MM.1S (cell line): ENCODE results near the gene PTGDR2.

Experiments
- DNase-seq: peaks from one replicate; pipeline ENCODE4 v3.0.0-alpha.2; 2015
- H2AFZ ChIP-seq: fragments of 300-600 bp; sonication (generic); 2 replicates; pipeline ENCODE4 v1.6.0; 2016; ENCODE audit warnings: antibody characterized with exemption, low read length
- H3F3A ChIP-seq: fragments of 300-600 bp; sonication (generic); 2 replicates; pipeline ENCODE4 v1.6.1; 2016; ENCODE audit warnings: mild to moderate bottlenecking, antibody characterized with exemption, low read length, moderate library complexity, mixed read lengths; ENCODE audit not compliant: insufficient read depth
- H3K27ac ChIP-seq: fragments of 300-600 bp; sonication (generic); 2 replicates; pipeline ENCODE4 v1.5.1; 2016; ENCODE audit warnings: mild to moderate bottlenecking, low read length
- H3K27me3 ChIP-seq: fragments of 300-600 bp; sonication (generic); replicated peaks from 2 replicates; pipeline ENCODE4 v1.6.0; 2016; ENCODE audit warnings: low read length; ENCODE audit not compliant: insufficient read depth
- H3K36me3 ChIP-seq: fragments of 300-600 bp; sonication (generic); replicated peaks from 2 replicates; pipeline ENCODE4 v1.6.1; 2016; ENCODE audit warnings: mild to moderate bottlenecking, low read length, mixed read lengths; ENCODE audit not compliant: insufficient read depth
- H3K4me1 ChIP-seq: fragments of 300-600 bp; sonication (generic); 2 replicates; pipeline ENCODE4 v1.6.1; 2016; ENCODE audit warnings: low read length, mixed read lengths
- H3K4me2 ChIP-seq: fragments of 300-600 bp; sonication (generic); 2 replicates; pipeline ENCODE4 v1.6.0; 2016; ENCODE audit warnings: low read depth, low read length
- H3K4me3 ChIP-seq: fragments of 300-600 bp; sonication (generic); 2 replicates; pipeline ENCODE4 v1.5.1; 2016; ENCODE audit warnings: low read length, mixed read lengths
- H3K79me2 ChIP-seq: fragments of 300-600 bp; sonication (generic); 2 replicates; pipeline ENCODE4 v1.6.1; 2016; ENCODE audit warnings: mixed run types, low read length, mixed read lengths
- H3K9ac ChIP-seq: fragments of 300-600 bp; sonication (generic); 2 replicates; pipeline ENCODE4 v1.6.1; 2016; ENCODE audit warnings: low read length, mixed read lengths
- H3K9me2 ChIP-seq: fragments of 300-600 bp; sonication (generic); replicated peaks from 2 replicates; pipeline ENCODE4 v1.6.1; 2016; ENCODE audit warnings: mild to moderate bottlenecking, low read length, mixed read lengths; ENCODE audit not compliant: insufficient read depth
- H3K9me3 ChIP-seq: fragments of 300-600 bp; sonication (generic); replicated peaks from 2 replicates; pipeline ENCODE4 v1.6.1; 2016; ENCODE audit warnings: mild to moderate bottlenecking, low read length, mixed read lengths; ENCODE audit not compliant: insufficient read depth
- H4K20me1 ChIP-seq: fragments of 300-600 bp; sonication (generic); 2 replicates; pipeline ENCODE4 v1.6.1; 2016; ENCODE audit warnings: mild to moderate bottlenecking, low read length, moderate library complexity, mixed read lengths; ENCODE audit not compliant: insufficient read depth
- EZH2 ChIP-seq: fragments of 300-600 bp; sonication (generic); optimal IDR thresholded peaks from 2 replicates; pipeline ENCODE3; 2017; ENCODE audit warnings: low read depth, mild to moderate bottlenecking, antibody characterized with exemption, low read length, mixed read lengths
- EZH2phosphoT487 ChIP-seq: fragments of 300-600 bp; sonication (generic); IDR thresholded peaks from 2 replicates; pipeline ENCODE4 v1.6.1; 2018; ENCODE audit warnings: antibody characterized with exemption, low read length
- TF ChIP-seq, protein P1 (sequence below): fragments of 300-600 bp; sonication (generic); IDR thresholded peaks from 2 replicates; pipeline ENCODE4 v1.5.1; 2016; ENCODE audit warnings: antibody characterized with exemption, low read length, mixed read lengths

The PTGDR2 gene

DNA sequence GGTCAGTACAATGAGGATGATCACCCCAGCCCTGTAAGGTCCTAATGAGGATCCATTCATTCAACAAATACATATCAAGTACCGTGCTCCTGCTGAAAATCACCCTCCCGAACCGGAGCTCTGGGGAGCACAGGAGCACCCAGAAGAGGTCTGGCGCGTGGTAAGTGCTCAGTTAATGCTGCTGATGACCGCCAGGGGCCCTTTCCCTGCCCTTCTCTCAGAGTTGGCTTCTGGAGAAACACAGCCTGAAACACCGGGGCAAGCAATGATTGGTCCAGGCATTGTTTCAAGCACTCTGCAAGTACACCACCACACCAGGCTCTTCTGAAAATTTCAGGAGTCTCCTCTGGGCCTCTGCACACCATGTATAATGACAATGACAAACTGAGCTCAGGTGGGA lies 17.6 kb downstream of the PTGDR2 start:
- no peak overlapping the region for H3K4me3 ChIP-seq
- no peak overlapping the region; the same call in 1 of the 2 replicates for H2AFZ ChIP-seq
- H3F3A ChIP-seq: peaks cover 49% of the 10 kb centered on the region
- H4K20me1 ChIP-seq: no peaks in the 10 kb centered on the region
- TF ChIP-seq EZH2phosphoT487: no peak
- TF ChIP-seq EZH2: no peak
- TF ChIP-seq, protein P1, sequence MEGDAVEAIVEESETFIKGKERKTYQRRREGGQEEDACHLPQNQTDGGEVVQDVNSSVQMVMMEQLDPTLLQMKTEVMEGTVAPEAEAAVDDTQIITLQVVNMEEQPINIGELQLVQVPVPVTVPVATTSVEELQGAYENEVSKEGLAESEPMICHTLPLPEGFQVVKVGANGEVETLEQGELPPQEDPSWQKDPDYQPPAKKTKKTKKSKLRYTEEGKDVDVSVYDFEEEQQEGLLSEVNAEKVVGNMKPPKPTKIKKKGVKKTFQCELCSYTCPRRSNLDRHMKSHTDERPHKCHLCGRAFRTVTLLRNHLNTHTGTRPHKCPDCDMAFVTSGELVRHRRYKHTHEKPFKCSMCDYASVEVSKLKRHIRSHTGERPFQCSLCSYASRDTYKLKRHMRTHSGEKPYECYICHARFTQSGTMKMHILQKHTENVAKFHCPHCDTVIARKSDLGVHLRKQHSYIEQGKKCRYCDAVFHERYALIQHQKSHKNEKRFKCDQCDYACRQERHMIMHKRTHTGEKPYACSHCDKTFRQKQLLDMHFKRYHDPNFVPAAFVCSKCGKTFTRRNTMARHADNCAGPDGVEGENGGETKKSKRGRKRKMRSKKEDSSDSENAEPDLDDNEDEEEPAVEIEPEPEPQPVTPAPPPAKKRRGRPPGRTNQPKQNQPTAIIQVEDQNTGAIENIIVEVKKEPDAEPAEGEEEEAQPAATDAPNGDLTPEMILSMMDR: peak; percentile 57
- no peaks in the 10 kb centered on the region for H3K9me3 ChIP-seq
- H3K27me3 ChIP-seq: no peaks in the 10 kb centered on the region
- H3K36me3 ChIP-seq: no peaks in the 10 kb centered on the region
- H3K79me2 ChIP-seq: peaks cover 16% of the 10 kb centered on the region
- H3K9me2 ChIP-seq: no peaks in the 10 kb centered on the region
- H3K9ac ChIP-seq: peak overlapping the region; percentile 67
- H3K27ac ChIP-seq: peak overlapping the region; percentile 94
- DNase-seq: peak; percentile 84
- H3K4me1 ChIP-seq: peaks cover 68% of the 10 kb centered on the region
- H3K4me2 ChIP-seq: peak overlapping the region; percentile 50

DNA sequence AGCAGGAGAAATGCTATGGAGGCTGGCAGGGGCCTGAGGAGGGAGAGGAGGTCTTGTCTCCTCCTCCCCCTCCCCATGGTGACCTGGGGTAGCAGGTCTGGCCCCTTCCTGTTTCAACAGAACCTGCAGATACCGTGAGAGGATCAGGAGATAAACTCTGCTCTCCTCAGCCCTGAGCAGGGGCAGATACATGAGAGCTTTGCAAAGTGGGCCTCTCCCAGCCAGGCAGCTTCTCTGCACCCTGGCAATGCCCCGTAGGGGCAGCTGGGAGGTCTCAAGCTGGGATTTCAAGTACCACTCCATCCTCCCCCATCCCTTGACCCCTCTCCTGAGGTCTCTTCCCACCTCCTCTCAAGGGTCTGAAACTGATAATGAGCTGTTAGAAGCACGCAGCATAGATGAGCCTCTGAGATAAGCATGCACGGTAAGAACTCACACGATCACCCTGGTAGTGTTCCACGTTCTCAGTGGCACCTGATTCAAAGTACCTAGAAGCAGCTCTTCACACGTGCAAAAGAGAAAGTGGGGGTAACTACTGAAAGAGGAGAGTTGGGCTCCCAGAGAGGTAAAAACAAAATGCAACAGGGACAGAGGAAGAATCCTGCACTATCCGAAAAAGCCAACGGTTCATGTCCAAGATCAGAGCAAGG lies 18.8 kb downstream of the PTGDR2 start:
- TF ChIP-seq EZH2phosphoT487: no peak
- no peak for TF ChIP-seq EZH2
- TF ChIP-seq, protein P1: no peak
- Histone ChIP-seq H3K4me1 (peaks cover 76% of the 10 kb centered on the region), H3K27ac (peak overlapping the region; percentile 94; the same call in 1 of the 2 replicates), H3K9me2 (no peaks in the 10 kb centered on the region), H2AFZ (no peak overlapping the region; the same call in 1 of the 2 replicates), H3K4me2 (no peak overlapping the region), H3K9me3 (no peaks in the 10 kb centered on the region), H3K36me3 (no peaks in the 10 kb centered on the region), H4K20me1 (no peaks in the 10 kb centered on the region), H3K79me2 (peaks cover 5% of the 10 kb centered on the region), H3K9ac (no peak overlapping the region), H3F3A (peaks cover 49% of the 10 kb centered on the region), H3K27me3 (no peaks in the 10 kb centered on the region), H3K4me3 (no peak overlapping the region)
- no peak for DNase-seq

DNA sequence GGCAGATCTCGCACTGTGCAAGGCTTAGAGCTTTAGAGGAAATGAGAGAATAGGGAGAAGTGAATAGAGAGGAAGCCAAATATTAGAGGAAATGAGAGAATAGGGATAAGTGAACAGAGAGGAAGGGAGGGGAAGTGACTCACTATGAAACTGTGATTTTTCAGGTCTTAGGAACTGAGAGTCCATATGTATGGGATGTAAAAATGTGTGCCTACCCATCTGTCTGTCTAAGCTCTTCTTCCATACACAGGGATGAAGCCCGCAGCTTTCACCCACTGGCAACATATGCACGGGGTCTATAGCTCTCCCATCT lies 20.3 kb downstream of the PTGDR2 start:
- peaks cover 73% of the 10 kb centered on the region for H3K4me1 ChIP-seq

More for the DNA sequence above, 20.3 kb downstream of the PTGDR2 start:
- no peaks in the 10 kb centered on the region for H4K20me1 ChIP-seq
- no peak overlapping the region for H3K9ac ChIP-seq
- peak overlapping the region; percentile 18 for H3K4me2 ChIP-seq
- no peaks in the 10 kb centered on the region for H3K79me2 ChIP-seq
- H3K36me3 ChIP-seq: no peaks in the 10 kb centered on the region
- no peaks in the 10 kb centered on the region for H3K9me3 ChIP-seq
- TF ChIP-seq EZH2phosphoT487 (no peak), EZH2 (no peak)
- TF ChIP-seq, protein P1: no peak
- H3K4me3 ChIP-seq: no peak overlapping the region
- DNase-seq: no peak
- peak overlapping the region; percentile 14; the same call in 1 of the 2 replicates for H3K27ac ChIP-seq
- H3F3A ChIP-seq: peaks cover 40% of the 10 kb centered on the region
- H3K9me2 ChIP-seq: no peaks in the 10 kb centered on the region
- no peaks in the 10 kb centered on the region for H3K27me3 ChIP-seq
- H2AFZ ChIP-seq: no peak overlapping the region
